ENCODE results near the gene HCN3.
"Not testable (repeated sequence)": the region's sequence is repeated elsewhere in the genome, so short reads cannot be mapped to it uniquely, and the experiment has no call there.

- TF ChIP-seq CTCF (IDR thresholded peaks at IDR 0.05; ENCODE audit: insufficient read depth, low read length); POLR2AphosphoS5 (IDR thresholded peaks at IDR 0.05; ENCODE audit: low read depth); GABPA (IDR thresholded peaks at IDR 0.05; ENCODE audit: low read depth); REST (IDR thresholded peaks at IDR 0.05; ENCODE audit: insufficient replicate concordance, low read depth): not testable (repeated sequence)
These were observed 43.8 kb upstream of the HCN3 start for GRCh38 chr1:155233502-155233901.
